Panc1 (cell line): ENCODE data around the gene PTPA. TPM values are rescaled to one million over a fixed set of nuclear protein-coding genes. Genes with fewer than 3 reads are reported as not detected.

ENCODE experiments used
- ATAC-seq: fragments of 200-7000 bp; cut with Tn5 transposase; 2 replicates; pipeline ENCODE4 v1.9.1; 2020; ENCODE audit warnings: mild to moderate bottlenecking, moderate library complexity
- Bru-seq: library from RNA; stranded (reverse); fragments of 400-500 nt; gene quantifications from one replicate; lab custom pipeline; 2021; lab: Mats Ljungman, UMichigan
- BruChase-seq, 2 experiments: library from RNA; stranded (reverse); fragments of 400-500 nt; gene quantifications; one replicate each; lab custom pipeline; 2021; lab: Mats Ljungman, UMichigan
- BruUV-seq: library from RNA; stranded (reverse); fragments of 400-500 nt; replicated peaks from 2 replicates; lab custom pipeline; 2021; lab: Mats Ljungman, UMichigan
- CTCF ChIA-PET: fragments of 300-600 bp; sonication (Branson Sonifier 250); formaldehyde crosslinking; loops from one replicate; lab custom pipeline; 2022; ENCODE audit warnings: antibody characterized with exemption; lab: Charles Lee
- POLR2A ChIA-PET: fragments of 300-600 bp; sonication (Branson Sonifier 250); formaldehyde crosslinking; loops from one replicate; lab custom pipeline; 2022; ENCODE audit warnings: antibody characterized with exemption; lab: Charles Lee
- DNase-seq: peaks from one replicate; pipeline ENCODE4 v3.0.0-alpha.2; 2010; ENCODE audit warnings: low read depth, low spot score
- H3K27ac ChIP-seq: 2 replicates; pipeline ENCODE4 v1.5.1; 2011; ENCODE audit warnings: mild to moderate bottlenecking, low read length, inconsistent platforms
- H3K27me3 ChIP-seq: fragments of 200-500 bp; sonication (Bioruptor generic); 2 replicates; pipeline ENCODE4 v1.6.0; 2014; ENCODE audit warnings: low read length, inconsistent platforms; ENCODE audit not compliant: control insufficient read depth, insufficient read depth
- H3K36me3 ChIP-seq: fragments of 200-500 bp; sonication (Bioruptor generic); 2 replicates; pipeline ENCODE4 v1.5.1; 2014; ENCODE audit warnings: inconsistent platforms, mild to moderate bottlenecking, low read length, moderate library complexity; ENCODE audit not compliant: control insufficient read depth, insufficient read depth
- H3K4me1 ChIP-seq: 2 replicates; pipeline ENCODE4 v1.5.1; 2011; ENCODE audit warnings: inconsistent platforms, mild to moderate bottlenecking, low read length, moderate library complexity; ENCODE audit not compliant: control insufficient read depth, insufficient read depth
- H3K4me3 ChIP-seq, 2 experiments: 2 replicates each; pipeline ENCODE4 v1.5.1; 2011 to 2012; ENCODE audit warnings: low read depth in 2 of 2, low read length in 2 of 2, mild to moderate bottlenecking in 2 of 2, inconsistent platforms in 1 of 2, moderate library complexity in 1 of 2
- H3K9me3 ChIP-seq: fragments of 200-500 bp; sonication (Bioruptor generic); 2 replicates; pipeline ENCODE4 v1.5.1; 2014; ENCODE audit warnings: low read depth, mild to moderate bottlenecking, inconsistent platforms, low read length, moderate library complexity; ENCODE audit not compliant: control insufficient read depth, insufficient read depth
- POLR2AphosphoS5 ChIP-seq: IDR thresholded peaks from 2 replicates; pipeline ENCODE4 v1.6.1; 2012; ENCODE audit warnings: mild to moderate bottlenecking, low read depth, low read length, moderate library complexity
- SIN3A ChIP-seq: IDR thresholded peaks from 2 replicates; pipeline ENCODE4 v1.6.1; 2012; ENCODE audit warnings: low read depth, mild to moderate bottlenecking, low read length, moderate library complexity, borderline replicate concordance; ENCODE audit not compliant: insufficient read depth
- TCF7L2 ChIP-seq: IDR thresholded peaks from 2 replicates; pipeline ENCODE4 v1.6.1; 2011; ENCODE audit warnings: mild to moderate bottlenecking, low read depth, low read length, inconsistent platforms
- in situ Hi-C: cut with HindIII; loops from 2 replicates; pipeline ENCODE4 v1.10.0; 2016; ENCODE audit warnings: low sequenced_read_pairs, low pct_unique_long_range_greater_than_20kb
- intact Hi-C: fragments of 100-400 bp; cut with micrococcal nuclease; formaldehyde crosslinking; loops from one replicate; pipeline ENCODE4 v1.10.0; 2022; ENCODE audit not compliant: unreplicated experiment
- long read RNA-seq: library from polyadenylated mRNA; unstranded; transcript quantifications from one replicate; pipeline ENCODE4 v2.0.0, GENCODE V29; 2021; ENCODE audit not compliant: unreplicated experiment
- polyA plus RNA-seq: library from polyadenylated mRNA; unstranded; fragments of >200 nt; gene quantifications from one replicate; pipeline ENCODE4 v1.2.1, GENCODE V29; 2012; ENCODE audit warnings: missing spikeins; ENCODE audit not compliant: insufficient read length
- total RNA-seq: library from RNA; stranded (reverse); gene quantifications from one replicate; pipeline ENCODE4 v1.2.1, GENCODE V29; 2021; ENCODE audit not compliant: unreplicated experiment
- TF ChIP-seq, protein P1 (sequence below): fragments of 450-650 bp; IDR thresholded peaks from 2 replicates; pipeline ENCODE4 v1.5.1; 2017; ENCODE audit warnings: mild to moderate bottlenecking
- TF ChIP-seq, protein P2 (sequence below), 2 experiments: IDR thresholded peaks; 2 replicates each; pipeline ENCODE4 v1.6.1; 2011 to 2012; ENCODE audit warnings: low read depth in 2 of 2, control low read depth in 1 of 2, low read length in 1 of 2, mild to moderate bottlenecking in 1 of 2, moderate library complexity in 1 of 2; ENCODE audit not compliant: insufficient read depth in 1 of 2

Gene PTPA
- total RNA-seq = 114 TPM
- 97.5 TPM for polyA plus RNA-seq
- percentile 62 among the genes with signal in this experiment for Bru-seq, nascent RNA
- BruChase-seq, experiment 1, labeled RNA remaining after a 2-hour chase = percentile 63 among the genes with signal in this experiment
- BruChase-seq, experiment 2, labeled RNA remaining after a 6-hour chase = percentile 75 among the genes with signal in this experiment
- long read RNA-seq, transcript PTPA-201 (11 exons, 2,845 nt) = minor isoform, 7 of 88 reads
- long read RNA-seq, transcript PTPA-207 (10 exons, 2,737 nt) = major isoform, 24 of 88 reads
- long read RNA-seq, transcript PTPA-210 (3 exons, 1,153 nt) = minor isoform, 5 of 88 reads
- long read RNA-seq, transcript PTPA-206 (11 exons, 2,664 nt) = minor isoform, 5 of 88 reads
- long read RNA-seq, partial matches to known transcripts = 35 of 88 reads
- long read RNA-seq, other reads (novel, unspliced or antisense) = 9 of 88 reads

DNA sequence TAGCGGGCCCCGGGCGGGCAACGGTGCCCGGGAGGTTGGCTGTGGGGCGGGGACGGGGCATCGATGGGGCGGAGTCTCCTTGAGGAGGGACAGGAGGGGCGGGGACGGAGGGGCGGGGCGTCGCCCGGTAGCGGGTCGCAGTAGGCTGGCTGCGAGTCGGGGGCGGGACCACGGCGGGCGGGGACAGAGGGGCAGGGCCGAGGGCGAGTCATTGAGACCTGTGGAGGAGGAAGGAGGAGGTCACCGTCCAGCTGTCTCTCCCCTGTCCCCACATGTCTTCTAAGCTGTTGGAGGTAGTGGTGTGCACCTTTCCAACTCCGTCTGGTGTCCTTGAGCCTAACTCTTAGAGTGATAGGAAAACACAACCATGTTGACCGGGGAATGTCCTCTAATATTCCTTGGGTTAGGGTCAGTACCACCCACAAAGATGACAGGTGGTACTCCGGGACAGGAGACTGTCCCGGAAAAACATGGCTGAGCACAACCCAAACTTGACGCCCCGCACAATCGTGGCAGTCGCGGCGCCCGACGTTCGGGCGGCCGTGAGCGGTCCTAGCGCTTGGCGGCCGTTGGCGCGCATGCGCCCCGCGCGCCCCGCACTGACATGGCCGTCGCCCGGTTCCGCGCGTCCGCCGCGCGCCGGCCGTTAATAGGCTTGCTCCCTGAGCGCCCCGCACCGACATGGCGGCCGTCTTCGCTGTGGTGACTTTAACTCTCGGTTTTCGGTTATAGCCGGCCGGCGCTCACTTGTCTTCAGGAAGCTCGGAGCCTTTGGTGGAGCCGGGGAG lies at the start of gene PTPA, which contains the start of gene CRAT:
PTPA (plus strand) TSS at position 676 of the 788 bp plus-strand sequence. CDS start 186 bp downstream, outside the sequence.
CRAT (minus strand) TSS at position 54 of the 788 bp plus-strand sequence. CDS start 284 bp downstream, outside the sequence.
- Histone ChIP-seq H3K4me3 (peak within 1 kb of the TSS; percentile 79 to 92), H3K4me1 (peaks cover 14% of the 10 kb centered on the region), H3K27ac (peak within 1 kb of the TSS; percentile 94), H3K9me3 (no peaks in the 10 kb centered on the region), H3K36me3 (peaks cover 6% of the 10 kb centered on the region; the same call in 1 of the 2 replicates), H3K27me3 (no peaks in the 10 kb centered on the region)
- POLR2A ChIA-PET = no interaction called here
- BruUV-seq = no TSS peak
- peak; percentile 55 for DNase-seq
- CTCF ChIA-PET = no interaction called here
- ATAC-seq = peak; percentile 90
- TF ChIP-seq, protein P1, sequence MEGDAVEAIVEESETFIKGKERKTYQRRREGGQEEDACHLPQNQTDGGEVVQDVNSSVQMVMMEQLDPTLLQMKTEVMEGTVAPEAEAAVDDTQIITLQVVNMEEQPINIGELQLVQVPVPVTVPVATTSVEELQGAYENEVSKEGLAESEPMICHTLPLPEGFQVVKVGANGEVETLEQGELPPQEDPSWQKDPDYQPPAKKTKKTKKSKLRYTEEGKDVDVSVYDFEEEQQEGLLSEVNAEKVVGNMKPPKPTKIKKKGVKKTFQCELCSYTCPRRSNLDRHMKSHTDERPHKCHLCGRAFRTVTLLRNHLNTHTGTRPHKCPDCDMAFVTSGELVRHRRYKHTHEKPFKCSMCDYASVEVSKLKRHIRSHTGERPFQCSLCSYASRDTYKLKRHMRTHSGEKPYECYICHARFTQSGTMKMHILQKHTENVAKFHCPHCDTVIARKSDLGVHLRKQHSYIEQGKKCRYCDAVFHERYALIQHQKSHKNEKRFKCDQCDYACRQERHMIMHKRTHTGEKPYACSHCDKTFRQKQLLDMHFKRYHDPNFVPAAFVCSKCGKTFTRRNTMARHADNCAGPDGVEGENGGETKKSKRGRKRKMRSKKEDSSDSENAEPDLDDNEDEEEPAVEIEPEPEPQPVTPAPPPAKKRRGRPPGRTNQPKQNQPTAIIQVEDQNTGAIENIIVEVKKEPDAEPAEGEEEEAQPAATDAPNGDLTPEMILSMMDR = no peak
- TF ChIP-seq, protein P2, sequence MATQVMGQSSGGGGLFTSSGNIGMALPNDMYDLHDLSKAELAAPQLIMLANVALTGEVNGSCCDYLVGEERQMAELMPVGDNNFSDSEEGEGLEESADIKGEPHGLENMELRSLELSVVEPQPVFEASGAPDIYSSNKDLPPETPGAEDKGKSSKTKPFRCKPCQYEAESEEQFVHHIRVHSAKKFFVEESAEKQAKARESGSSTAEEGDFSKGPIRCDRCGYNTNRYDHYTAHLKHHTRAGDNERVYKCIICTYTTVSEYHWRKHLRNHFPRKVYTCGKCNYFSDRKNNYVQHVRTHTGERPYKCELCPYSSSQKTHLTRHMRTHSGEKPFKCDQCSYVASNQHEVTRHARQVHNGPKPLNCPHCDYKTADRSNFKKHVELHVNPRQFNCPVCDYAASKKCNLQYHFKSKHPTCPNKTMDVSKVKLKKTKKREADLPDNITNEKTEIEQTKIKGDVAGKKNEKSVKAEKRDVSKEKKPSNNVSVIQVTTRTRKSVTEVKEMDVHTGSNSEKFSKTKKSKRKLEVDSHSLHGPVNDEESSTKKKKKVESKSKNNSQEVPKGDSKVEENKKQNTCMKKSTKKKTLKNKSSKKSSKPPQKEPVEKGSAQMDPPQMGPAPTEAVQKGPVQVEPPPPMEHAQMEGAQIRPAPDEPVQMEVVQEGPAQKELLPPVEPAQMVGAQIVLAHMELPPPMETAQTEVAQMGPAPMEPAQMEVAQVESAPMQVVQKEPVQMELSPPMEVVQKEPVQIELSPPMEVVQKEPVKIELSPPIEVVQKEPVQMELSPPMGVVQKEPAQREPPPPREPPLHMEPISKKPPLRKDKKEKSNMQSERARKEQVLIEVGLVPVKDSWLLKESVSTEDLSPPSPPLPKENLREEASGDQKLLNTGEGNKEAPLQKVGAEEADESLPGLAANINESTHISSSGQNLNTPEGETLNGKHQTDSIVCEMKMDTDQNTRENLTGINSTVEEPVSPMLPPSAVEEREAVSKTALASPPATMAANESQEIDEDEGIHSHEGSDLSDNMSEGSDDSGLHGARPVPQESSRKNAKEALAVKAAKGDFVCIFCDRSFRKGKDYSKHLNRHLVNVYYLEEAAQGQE (IDR thresholded peaks at IDR 0.05; ENCODE audit: insufficient read depth in 1 of 2, low read depth in 2 of 2, low read length in 1 of 2) = no peak
- TF ChIP-seq POLR2AphosphoS5 (peak; percentile 89), SIN3A (no peak), TCF7L2 (no peak)
- in situ Hi-C loops (no loop called here), intact Hi-C loops (no loop called here)

DNA sequence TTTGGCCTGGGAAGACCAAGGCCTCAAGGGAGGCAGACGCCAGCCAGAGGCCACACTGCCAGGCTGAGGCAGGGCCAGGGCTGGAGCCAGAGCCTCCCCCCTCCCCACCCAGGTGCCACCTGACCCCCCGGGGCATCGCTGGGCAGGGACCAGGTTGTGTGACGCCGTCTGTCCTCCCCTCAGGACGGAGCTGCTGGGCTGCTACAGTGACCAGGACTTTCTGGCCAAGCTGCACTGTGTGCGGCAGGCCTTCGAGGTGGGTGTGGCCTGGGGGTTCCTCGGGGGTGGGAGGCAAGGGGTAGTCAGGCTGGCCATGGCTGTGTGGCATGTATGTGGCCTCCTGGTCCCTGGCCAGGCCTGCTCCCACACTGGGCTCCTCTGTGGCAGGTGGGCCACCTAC lies 48.2 kb upstream of the PTPA start:
- in situ Hi-C loops = no loop called here
- intact Hi-C loops = no loop called here
- TF ChIP-seq, protein P2 (IDR thresholded peaks at IDR 0.05; ENCODE audit: insufficient read depth in 1 of 2, low read depth in 2 of 2, low read length in 1 of 2) = no peak
- TF ChIP-seq POLR2AphosphoS5 (no peak), TCF7L2 (no peak), SIN3A (no peak)
- TF ChIP-seq, protein P1 = no peak
- DNase-seq = no peak
- Histone ChIP-seq H3K9me3 (no peaks in the 10 kb centered on the region), H3K27ac (no peak overlapping the region), H3K36me3 (no peaks in the 10 kb centered on the region), H3K4me1 (no peaks in the 10 kb centered on the region), H3K4me3 (no peak overlapping the region), H3K27me3 (no peaks in the 10 kb centered on the region)
- POLR2A ChIA-PET = no interaction called here
- no peak for ATAC-seq
- CTCF ChIA-PET = no interaction called here
- BruUV-seq = no TSS peak
